ENCODE results near the gene URB1. TPM values are rescaled to one million over a fixed set of nuclear protein-coding genes. Genes with fewer than 3 reads are reported as not detected.
A peak's percentile ranks its signal among the peaks of the same experiment; 100 is the strongest.

The URB1 gene
- polyA plus RNA-seq, 2 of the 4 experiments (the other 2 are of a cell fraction) = 8.7 to 10.1 TPM

DNA sequence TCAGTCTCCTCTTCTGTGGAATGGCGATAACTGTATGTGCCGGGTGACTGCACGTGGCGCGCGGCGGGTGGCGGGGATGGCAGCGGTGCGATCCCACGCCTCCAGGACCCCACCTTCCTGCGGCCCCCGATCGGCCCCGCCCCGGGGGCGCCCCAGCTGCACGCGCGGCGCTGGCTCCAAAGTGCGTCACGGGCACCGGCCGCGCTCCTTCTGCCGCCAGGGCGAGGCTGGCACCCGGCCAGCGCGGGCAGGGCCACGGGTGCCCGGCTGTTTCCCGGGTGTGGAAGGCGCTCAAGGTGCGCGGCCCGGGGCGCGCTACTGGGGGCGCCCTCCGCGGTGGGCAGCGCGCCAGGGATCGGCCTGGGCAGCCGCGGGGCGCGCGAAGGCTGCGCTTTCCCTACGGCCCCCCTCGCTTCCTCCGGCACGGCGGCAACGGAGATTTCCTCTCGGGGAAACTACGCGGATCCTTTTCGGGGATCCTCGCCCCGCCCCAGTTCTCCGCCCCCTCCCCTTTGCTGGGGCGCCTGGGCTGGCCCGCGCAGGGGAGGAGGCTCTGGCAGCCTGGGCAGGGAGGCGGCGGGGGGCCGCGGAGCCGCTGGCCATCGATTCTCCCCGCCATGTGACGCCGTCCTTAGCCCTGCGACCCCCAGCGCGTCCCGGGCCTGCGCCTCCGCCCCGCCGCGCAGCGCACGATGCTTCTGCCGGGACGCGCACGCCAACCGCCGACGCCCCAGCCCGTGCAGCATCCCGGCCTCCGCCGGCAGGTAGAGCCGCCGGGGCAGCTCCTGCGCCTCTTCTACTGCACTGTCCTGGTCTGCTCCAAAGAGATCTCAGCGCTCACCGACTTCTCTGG, 19.6 kb upstream of the URB1 start, which contains the start of gene EVA1C (continued):
- TF ChIP-seq HEYL (CRISPR knock-in tag; IDR thresholded peaks at IDR 0.05) = no peak
- TF ChIP-seq, protein P1, sequence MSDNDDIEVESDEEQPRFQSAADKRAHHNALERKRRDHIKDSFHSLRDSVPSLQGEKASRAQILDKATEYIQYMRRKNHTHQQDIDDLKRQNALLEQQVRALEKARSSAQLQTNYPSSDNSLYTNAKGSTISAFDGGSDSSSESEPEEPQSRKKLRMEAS (IDR thresholded peaks at IDR 0.05) = peak; percentile 70
- no peak for TF ChIP-seq CHD4 (IDR thresholded peaks at IDR 0.05; ENCODE audit: borderline replicate concordance)
- peak; percentile 37 for TF ChIP-seq POLR2A (IDR thresholded peaks at IDR 0.05; ENCODE audit: low read length)
- TF ChIP-seq, protein P2, sequence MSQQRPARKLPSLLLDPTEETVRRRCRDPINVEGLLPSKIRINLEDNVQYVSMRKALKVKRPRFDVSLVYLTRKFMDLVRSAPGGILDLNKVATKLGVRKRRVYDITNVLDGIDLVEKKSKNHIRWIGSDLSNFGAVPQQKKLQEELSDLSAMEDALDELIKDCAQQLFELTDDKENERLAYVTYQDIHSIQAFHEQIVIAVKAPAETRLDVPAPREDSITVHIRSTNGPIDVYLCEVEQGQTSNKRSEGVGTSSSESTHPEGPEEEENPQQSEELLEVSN (IDR thresholded peaks at IDR 0.05; ENCODE audit: borderline replicate concordance, low read depth) = peak; percentile 8; the same call in 1 of the 2 replicates
- no peak for TF ChIP-seq POLR2AphosphoS2 (conservative IDR thresholded peaks at IDR 0.05; ENCODE audit: low read length)
- TF ChIP-seq, protein P3, sequence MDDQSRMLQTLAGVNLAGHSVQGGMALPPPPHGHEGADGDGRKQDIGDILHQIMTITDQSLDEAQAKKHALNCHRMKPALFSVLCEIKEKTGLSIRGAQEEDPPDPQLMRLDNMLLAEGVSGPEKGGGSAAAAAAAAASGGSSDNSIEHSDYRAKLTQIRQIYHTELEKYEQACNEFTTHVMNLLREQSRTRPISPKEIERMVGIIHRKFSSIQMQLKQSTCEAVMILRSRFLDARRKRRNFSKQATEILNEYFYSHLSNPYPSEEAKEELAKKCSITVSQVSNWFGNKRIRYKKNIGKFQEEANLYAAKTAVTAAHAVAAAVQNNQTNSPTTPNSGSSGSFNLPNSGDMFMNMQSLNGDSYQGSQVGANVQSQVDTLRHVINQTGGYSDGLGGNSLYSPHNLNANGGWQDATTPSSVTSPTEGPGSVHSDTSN (IDR thresholded peaks at IDR 0.05) = no peak
- TF ChIP-seq CEBPB (IDR thresholded peaks at IDR 0.05) = no peak
- peak in 1 of 2 experiments; percentile 42; a peak in 1 of 5 replicates for TF ChIP-seq EP300 (IDR thresholded peaks at IDR 0.05)
- TF ChIP-seq ZFP36 (IDR thresholded peaks at IDR 0.05; ENCODE audit: borderline replicate concordance, partially characterized antibody) = no peak
- TF ChIP-seq CBX8 (IDR thresholded peaks at IDR 0.05) = no peak
- no peak for TF ChIP-seq TFCP2L1 (CRISPR knock-in tag; IDR thresholded peaks at IDR 0.05)
- no peak for TF ChIP-seq SREBF2 (IDR thresholded peaks at IDR 0.05)
- TF ChIP-seq KDM5A (IDR thresholded peaks at IDR 0.05) = no peak
- TF ChIP-seq RARB (CRISPR knock-in tag; IDR thresholded peaks at IDR 0.05) = no peak
- no peak for TF ChIP-seq CBX2 (IDR thresholded peaks at IDR 0.05; ENCODE audit: borderline replicate concordance, low read depth)
- no peak for TF ChIP-seq RAD21 (conservative IDR thresholded peaks at IDR 0.05 in 1 of 2, IDR thresholded peaks at IDR 0.05 in 1 of 2)
- TF ChIP-seq, protein P4, sequence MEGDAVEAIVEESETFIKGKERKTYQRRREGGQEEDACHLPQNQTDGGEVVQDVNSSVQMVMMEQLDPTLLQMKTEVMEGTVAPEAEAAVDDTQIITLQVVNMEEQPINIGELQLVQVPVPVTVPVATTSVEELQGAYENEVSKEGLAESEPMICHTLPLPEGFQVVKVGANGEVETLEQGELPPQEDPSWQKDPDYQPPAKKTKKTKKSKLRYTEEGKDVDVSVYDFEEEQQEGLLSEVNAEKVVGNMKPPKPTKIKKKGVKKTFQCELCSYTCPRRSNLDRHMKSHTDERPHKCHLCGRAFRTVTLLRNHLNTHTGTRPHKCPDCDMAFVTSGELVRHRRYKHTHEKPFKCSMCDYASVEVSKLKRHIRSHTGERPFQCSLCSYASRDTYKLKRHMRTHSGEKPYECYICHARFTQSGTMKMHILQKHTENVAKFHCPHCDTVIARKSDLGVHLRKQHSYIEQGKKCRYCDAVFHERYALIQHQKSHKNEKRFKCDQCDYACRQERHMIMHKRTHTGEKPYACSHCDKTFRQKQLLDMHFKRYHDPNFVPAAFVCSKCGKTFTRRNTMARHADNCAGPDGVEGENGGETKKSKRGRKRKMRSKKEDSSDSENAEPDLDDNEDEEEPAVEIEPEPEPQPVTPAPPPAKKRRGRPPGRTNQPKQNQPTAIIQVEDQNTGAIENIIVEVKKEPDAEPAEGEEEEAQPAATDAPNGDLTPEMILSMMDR (IDR thresholded peaks at IDR 0.05) = no peak
- TF ChIP-seq BHLHE40 (IDR thresholded peaks at IDR 0.05; ENCODE audit: low read depth, low read length) = peak; percentile 7; the same call in 1 of the 2 replicates
- TF ChIP-seq NFE2L2 (conservative IDR thresholded peaks at IDR 0.05; ENCODE audit: low read length) = no peak
- no peak for TF ChIP-seq SMC3 (IDR thresholded peaks at IDR 0.05)
- TF ChIP-seq EHMT2 (IDR thresholded peaks at IDR 0.05; ENCODE audit: low read depth) = no peak

DNA sequence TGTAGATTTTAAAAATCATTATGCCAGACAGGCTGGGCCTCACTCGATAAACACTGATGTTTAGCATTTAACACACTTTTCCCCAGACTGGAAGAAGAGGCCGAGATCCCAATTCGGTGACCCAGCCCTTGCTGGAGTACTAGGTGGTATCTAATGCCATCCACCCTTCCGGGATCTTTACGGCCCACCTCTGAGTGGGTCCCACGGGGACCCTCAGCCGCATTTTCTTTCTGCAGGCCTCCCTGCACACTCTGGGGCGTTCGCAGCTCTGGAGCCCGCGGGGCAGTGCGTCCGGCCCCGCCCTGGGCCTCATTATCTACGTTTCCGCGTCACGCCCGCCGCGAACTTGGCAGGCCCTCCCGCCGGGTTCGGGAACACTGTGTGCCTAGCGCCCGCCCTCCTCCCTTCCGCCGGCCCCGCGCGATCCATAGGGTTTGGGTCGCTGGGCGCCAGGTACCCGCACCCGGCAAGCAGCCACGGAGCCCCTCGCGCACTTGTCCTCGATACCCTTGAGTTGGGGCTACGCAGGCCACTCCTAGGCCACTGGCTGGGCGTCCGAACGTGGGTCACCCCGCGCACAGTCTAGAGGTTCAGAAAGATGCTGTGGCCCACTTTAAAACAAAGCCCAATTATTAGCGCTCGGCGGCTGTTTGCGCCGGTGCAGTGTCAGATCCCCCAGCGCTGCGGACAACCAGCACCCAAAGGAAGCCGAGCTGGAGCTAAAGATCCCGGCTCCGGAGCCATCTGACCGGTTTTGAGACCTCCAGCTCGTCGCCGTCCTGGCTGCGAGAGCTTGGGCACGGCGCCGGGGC, 18.7 kb upstream of the URB1 start:
- Histone ChIP-seq H3K27ac (peak overlapping the region; percentile 98 to 100), H3K4me1 (peaks cover 26% of the 10 kb centered on the region), H3K4me3 (peak overlapping the region; percentile 58), H3K9me3 (no peaks in the 10 kb centered on the region), H3K4me2 (peak overlapping the region; percentile 99)
- ChIA-PET CTCF (interaction anchor here (0.8 to 9.2 kb wide), 5 partner anchors 8 to 188 kb away, joined by 3 to 61 read pairs (median 4); no protein-coding TSS in a partner anchor), POLR2A (interaction anchor here (0.8 to 1.9 kb wide), 5 partner anchors 15 to 189 kb away, joined by 3 to 5 read pairs (median 3); no protein-coding TSS in a partner anchor)
- DNase-seq (ENCODE audit: low read depth in 1 of 2, low spot score in 1 of 2) = peak in 1 of 2 experiments; percentile 40
- 15% methylated on average over 13 of the region's 63 CpGs for WGBS (ENCODE audit: missing lambda C conversion rate)
- ATAC-seq = peak; percentile 42 to 62
- TF ChIP-seq, protein P5, sequence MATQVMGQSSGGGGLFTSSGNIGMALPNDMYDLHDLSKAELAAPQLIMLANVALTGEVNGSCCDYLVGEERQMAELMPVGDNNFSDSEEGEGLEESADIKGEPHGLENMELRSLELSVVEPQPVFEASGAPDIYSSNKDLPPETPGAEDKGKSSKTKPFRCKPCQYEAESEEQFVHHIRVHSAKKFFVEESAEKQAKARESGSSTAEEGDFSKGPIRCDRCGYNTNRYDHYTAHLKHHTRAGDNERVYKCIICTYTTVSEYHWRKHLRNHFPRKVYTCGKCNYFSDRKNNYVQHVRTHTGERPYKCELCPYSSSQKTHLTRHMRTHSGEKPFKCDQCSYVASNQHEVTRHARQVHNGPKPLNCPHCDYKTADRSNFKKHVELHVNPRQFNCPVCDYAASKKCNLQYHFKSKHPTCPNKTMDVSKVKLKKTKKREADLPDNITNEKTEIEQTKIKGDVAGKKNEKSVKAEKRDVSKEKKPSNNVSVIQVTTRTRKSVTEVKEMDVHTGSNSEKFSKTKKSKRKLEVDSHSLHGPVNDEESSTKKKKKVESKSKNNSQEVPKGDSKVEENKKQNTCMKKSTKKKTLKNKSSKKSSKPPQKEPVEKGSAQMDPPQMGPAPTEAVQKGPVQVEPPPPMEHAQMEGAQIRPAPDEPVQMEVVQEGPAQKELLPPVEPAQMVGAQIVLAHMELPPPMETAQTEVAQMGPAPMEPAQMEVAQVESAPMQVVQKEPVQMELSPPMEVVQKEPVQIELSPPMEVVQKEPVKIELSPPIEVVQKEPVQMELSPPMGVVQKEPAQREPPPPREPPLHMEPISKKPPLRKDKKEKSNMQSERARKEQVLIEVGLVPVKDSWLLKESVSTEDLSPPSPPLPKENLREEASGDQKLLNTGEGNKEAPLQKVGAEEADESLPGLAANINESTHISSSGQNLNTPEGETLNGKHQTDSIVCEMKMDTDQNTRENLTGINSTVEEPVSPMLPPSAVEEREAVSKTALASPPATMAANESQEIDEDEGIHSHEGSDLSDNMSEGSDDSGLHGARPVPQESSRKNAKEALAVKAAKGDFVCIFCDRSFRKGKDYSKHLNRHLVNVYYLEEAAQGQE (IDR thresholded peaks at IDR 0.05) = no peak
- TF ChIP-seq KDM1A (IDR thresholded peaks at IDR 0.05; ENCODE audit: low read depth) = 0 out of 2 replicates have a peak, but pooled peaks have one; percentile 36
- peak; percentile 40 for TF ChIP-seq POLR2A (IDR thresholded peaks at IDR 0.05; ENCODE audit: low read length)
- TF ChIP-seq ZC3H11A (IDR thresholded peaks at IDR 0.05) = no peak
- FAIRE-seq = no peak

All from A549 (cell line).